WI38 (cell line): ENCODE results near the gene CHMP5.

Source experiments
- H3K4me3 ChIP-seq: 2 replicates; pipeline ENCODE4 v1.5.1; 2011; ENCODE audit warnings: low read depth, mild to moderate bottlenecking, control low read depth, low read length
- CTCF ChIP-seq: IDR thresholded peaks from 2 replicates; pipeline ENCODE4 v1.5.1; 2012; ENCODE audit warnings: low read depth, mild to moderate bottlenecking, control low read depth, low read length

CHMP5 gene

DNA sequence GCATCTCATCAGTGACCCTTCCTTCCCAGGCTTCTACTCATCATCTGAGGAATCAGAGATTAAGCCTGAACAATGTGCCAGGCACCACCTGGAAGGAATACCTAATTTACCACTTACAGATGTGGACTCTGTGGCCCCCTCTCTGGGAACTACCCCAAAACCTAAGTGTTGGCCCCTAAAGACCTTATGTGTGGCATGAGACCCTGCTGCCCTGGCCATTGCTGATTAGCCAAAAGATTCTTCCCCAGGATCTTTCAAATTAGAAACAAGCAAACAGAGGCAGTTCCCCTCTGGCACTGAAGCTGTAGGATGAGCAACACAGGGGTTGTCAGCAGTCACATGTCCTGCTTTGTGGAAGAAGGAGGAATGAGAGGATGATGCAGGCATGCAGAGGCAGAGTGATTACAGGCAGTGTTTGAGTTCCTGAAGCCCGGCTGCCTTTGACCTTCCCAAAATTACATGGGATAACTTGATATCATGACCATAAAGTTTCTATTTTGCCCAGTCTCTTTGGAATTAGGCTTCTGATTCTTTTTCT lies 14.3 kb upstream of the CHMP5 start:
- H3K4me3 ChIP-seq: no peak overlapping the region
- TF ChIP-seq CTCF: no peak

DNA sequence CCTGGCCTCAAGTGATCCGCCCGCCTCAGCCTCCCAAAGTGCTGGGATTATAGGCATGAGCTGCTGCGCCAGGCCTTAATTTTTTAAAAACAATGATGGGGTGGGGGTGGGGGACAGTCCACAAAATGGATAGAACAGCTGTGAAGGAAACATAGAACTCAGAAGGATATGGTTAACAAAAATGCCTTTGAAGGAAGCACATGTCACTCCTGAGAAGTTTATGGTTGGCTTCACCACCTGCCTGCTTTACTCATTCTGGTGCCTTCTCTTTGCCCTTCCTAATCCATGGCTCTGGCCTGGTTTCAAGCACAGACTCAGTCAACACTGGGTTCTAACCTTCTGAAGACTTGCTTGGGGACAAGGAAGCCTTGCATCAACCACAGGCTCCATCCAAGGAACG lies 10.6 kb upstream of the CHMP5 start:
- no peak for TF ChIP-seq CTCF
- no peak overlapping the region for H3K4me3 ChIP-seq

GRCh38 chr9:33255014-33255413 lies 9.8 kb upstream of the CHMP5 start:
- TF ChIP-seq CTCF: no peak
- no peak overlapping the region for H3K4me3 ChIP-seq

- TF ChIP-seq CTCF: no peak
- H3K4me3 ChIP-seq: no peak overlapping the region
Measured at GRCh38 chr9:33255471-33255870, 9.4 kb upstream of the CHMP5 start.

GRCh38 chr9:33256236-33256635 lies 8.6 kb upstream of the CHMP5 start:
- TF ChIP-seq CTCF: no peak
- H3K4me3 ChIP-seq: no peak overlapping the region

- TF ChIP-seq CTCF: no peak
- H3K4me3 ChIP-seq: no peak overlapping the region
Measured at GRCh38 chr9:33257276-33257675, 7.6 kb upstream of the CHMP5 start.

DNA sequence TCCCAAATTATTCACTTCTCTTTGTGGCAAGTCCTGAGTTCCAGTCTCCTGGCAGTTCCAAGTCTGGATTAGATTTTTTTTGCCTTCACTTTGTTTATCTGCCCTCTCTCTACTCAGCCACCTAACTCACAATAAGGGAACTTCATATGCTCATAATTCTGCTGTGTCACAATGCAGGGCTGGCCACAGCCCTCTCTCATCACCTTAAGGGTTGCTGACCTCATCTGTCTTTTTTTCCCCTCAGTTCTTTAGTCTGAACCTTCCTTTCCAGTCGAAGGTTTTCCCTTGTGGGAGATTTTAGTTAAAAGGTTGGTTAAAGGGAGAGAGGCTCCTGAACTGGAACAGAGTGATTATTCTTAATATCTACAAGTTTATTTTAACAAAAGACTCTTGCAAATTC lies 4.5 kb upstream of the CHMP5 start:
- no peak for TF ChIP-seq CTCF

More for the DNA sequence above, 4.5 kb upstream of the CHMP5 start:
- H3K4me3 ChIP-seq: no peak overlapping the region
